ENCODE measurements around the gene NCKAP5L. TPM values are rescaled to one million over a fixed set of nuclear protein-coding genes. Genes with fewer than 3 reads are reported as not detected.

Gene NCKAP5L
- total RNA-seq, 1 donor from 2014 or later, result 23.2 TPM

- DNase-seq, result peak; percentile 85
- intact Hi-C loops (cut with DNase I), result no loop called here
- Histone ChIP-seq H3K9me3 (no peaks in the 10 kb centered on the region), H3K4me3 (peak overlapping the region; percentile 87), H3K36me3 (no peaks in the 10 kb centered on the region), H3K27me3 (no peaks in the 10 kb centered on the region), H3K4me1 (peaks cover 48% of the 10 kb centered on the region), H3K27ac (peak overlapping the region; percentile 86)
- ATAC-seq, result peak; percentile 60
- TF ChIP-seq CTCF (IDR thresholded peaks at IDR 0.05), result no peak
Observed at GRCh38 chr12:49827401-49828099, 663 bp downstream of the NCKAP5L start.

DNA sequence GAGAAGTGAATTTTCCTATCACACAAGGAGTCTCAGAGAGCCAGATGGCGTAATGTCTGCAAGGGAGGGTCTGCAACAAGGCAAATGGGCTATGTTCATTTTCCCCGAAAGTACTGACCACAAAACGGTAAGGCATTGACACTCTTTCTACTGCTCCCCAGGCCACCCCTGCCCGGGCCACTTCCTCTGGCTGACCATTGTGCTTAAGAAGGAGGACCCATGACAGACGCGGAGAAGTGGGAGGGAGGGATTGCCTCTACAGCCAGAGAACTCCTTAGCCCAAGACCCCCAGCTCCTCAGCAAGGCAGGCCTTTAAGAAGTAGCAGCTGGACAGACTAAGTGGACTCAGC lies 1.2 kb downstream of the NCKAP5L start:
- intact Hi-C loops (cut with DNase I), result no loop called here
- H3K9me3 ChIP-seq, result no peaks in the 10 kb centered on the region
- DNase-seq, result no peak
- TF ChIP-seq CTCF (IDR thresholded peaks at IDR 0.05), result no peak
- no peak for ATAC-seq
- H3K36me3 ChIP-seq, result no peaks in the 10 kb centered on the region
- no peaks in the 10 kb centered on the region for H3K27me3 ChIP-seq
- peak overlapping the region; percentile 86 for H3K27ac ChIP-seq
- H3K4me1 ChIP-seq, result peaks cover 48% of the 10 kb centered on the region
- peak overlapping the region; percentile 87 for H3K4me3 ChIP-seq

DNA sequence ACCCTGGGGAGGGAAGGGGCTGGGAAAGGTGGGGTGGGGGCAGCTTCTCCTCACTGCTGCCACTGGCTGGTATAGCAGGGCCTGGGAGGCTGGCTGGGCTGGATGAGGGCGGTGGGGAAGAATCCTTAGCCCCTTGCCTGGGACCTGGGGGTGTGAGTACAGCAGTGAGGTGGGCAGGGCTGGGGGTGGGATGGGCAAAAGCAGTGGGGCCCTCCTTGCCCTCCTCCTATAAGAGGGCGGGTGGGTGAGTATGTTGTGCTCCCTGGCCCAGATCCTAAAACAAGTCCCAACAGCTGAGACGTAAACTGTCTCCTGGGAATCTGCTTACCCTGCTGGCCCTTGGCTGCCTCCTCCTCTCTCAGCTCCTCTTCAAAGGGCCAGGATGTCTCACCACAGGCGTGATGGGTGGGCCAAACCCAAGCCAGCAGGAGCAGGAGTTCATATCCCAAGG lies 2.2 kb downstream of the NCKAP5L start:
- intact Hi-C loops (cut with DNase I), result no loop called here
- no peak for ATAC-seq
- H3K36me3 ChIP-seq, result no peaks in the 10 kb centered on the region
- DNase-seq, result no peak
- no peaks in the 10 kb centered on the region for H3K9me3 ChIP-seq
- peak overlapping the region; percentile 6 for H3K27ac ChIP-seq
- H3K4me3 ChIP-seq, result no peak overlapping the region
- TF ChIP-seq CTCF (IDR thresholded peaks at IDR 0.05), result no peak
- peaks cover 55% of the 10 kb centered on the region for H3K4me1 ChIP-seq
- no peaks in the 10 kb centered on the region for H3K27me3 ChIP-seq

DNA sequence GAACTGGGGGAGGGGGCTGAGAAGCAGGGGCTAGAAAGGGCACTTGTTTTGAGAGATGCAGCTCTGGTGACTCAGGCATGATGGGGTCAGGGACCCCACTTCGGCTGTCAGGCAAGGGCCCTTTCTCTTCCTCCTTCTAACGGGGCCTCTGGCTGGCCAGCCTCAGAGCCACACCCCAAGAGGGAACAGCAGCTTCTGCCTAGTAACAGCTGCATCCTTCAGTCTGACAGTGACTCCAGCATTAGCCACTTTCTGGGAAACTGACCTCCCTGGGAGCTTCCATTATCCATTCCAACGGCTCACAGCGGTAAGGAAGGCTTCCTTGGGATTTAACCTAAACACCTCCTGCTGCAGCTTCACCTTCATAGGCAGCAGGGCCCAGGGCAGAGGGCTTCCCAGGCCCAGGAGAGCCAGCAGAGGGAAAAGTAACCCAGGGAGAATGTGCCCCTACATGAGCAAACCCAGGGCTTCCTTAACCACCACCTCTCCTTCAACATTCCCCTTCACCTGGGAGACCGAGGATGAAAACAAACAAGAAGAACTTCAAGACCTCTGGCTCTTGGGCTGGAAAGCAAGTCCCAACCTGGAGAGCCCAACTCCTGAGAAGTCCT lies 2.7 kb downstream of the NCKAP5L start:
- intact Hi-C loops (cut with DNase I), result no loop called here

GRCh38 chr12:49824895-49825294 lies 3.3 kb downstream of the NCKAP5L start:
- H3K4me1 ChIP-seq, result peaks cover 63% of the 10 kb centered on the region
- no peak for TF ChIP-seq CTCF (IDR thresholded peaks at IDR 0.05)
- H3K36me3 ChIP-seq, result no peaks in the 10 kb centered on the region
- no peak overlapping the region for H3K4me3 ChIP-seq
- H3K9me3 ChIP-seq, result no peaks in the 10 kb centered on the region
- ATAC-seq, result peak; percentile 33
- no peak for DNase-seq
- peak overlapping the region; percentile 71 for H3K27ac ChIP-seq
- no peaks in the 10 kb centered on the region for H3K27me3 ChIP-seq
- intact Hi-C loops (cut with DNase I), result no loop called here

More for the DNA sequence above, 2.7 kb downstream of the NCKAP5L start:
- no peaks in the 10 kb centered on the region for H3K9me3 ChIP-seq
- no peak for DNase-seq
- H3K4me1 ChIP-seq, result peaks cover 60% of the 10 kb centered on the region
- no peaks in the 10 kb centered on the region for H3K27me3 ChIP-seq
- no peak overlapping the region for H3K4me3 ChIP-seq
- TF ChIP-seq CTCF (IDR thresholded peaks at IDR 0.05), result no peak
- no peaks in the 10 kb centered on the region for H3K36me3 ChIP-seq
- peak overlapping the region; percentile 71 for H3K27ac ChIP-seq
- ATAC-seq, result peak; percentile 19
